AG09319 (cell line): ENCODE data around the gene MRPL28.
"Not testable (repeated sequence)": the region's sequence is repeated elsewhere in the genome, so short reads cannot be mapped to it uniquely, and the experiment has no call there.

Source experiments
- DNase-seq: peaks from one replicate; pipeline ENCODE4 v3.0.0-alpha.2; 2010; ENCODE audit warnings: low read depth; ENCODE audit errors: extremely low read depth
- CTCF ChIP-seq: IDR thresholded peaks from 2 replicates; pipeline ENCODE4 v1.5.1; 2011; ENCODE audit warnings: low read depth, mild to moderate bottlenecking, inconsistent platforms, low read length, moderate library complexity

Gene MRPL28

DNA sequence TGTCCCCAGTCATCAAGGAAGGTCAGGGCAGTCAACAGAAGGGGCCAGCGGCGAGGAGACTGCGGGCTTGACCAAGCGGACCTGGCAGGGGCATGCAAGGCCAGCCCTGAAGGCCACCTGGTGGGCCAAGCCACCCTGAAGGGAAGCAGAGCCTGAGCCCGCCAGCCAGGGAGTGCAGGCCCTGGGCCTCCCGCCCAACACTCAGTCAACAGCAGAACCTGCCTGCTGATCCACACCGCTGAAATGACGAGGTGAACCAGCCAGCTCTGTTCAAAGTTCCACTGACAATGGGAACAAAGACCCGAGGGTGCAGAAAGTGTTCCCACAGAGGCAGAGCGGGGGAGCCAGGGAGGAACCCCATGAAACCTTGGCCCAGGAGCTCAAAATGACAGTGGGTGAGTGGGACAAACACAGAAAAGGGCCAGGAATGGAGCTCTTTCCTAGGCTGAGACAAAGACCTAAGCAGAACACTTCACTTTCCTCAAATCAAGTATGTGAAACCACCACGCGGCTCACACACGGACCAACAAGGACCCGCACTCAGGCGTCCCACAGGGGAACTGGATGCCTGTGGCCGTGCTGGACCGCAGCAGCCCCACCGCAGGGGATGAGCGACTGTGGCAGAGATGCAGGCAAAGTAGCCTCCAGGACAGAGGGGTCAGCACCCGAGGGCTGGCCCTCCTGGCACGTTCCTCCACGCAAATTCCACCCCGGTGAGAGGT, 29.8 kb downstream of the MRPL28 start:
- TF ChIP-seq CTCF = no peak
- DNase-seq = no peak

DNA sequence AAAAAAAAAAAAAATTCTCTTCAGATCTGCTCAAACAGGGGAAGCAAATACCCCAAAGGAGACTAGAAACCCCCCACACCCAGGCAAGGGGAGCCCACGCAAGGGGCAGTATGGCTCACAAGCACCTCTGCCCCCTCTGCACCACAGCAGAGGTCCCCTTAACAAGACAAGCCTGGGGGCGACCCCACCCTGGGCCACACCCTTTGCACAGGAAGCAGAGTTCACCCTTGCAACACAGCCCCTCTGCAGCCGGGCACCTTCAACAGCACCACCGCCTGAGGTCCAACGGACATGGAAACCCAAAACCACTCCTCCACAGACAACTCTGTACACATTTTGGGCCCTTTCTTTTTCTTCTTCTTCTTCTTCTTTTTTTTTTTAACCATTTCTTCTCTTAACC, 30.7 kb downstream of the MRPL28 start:
- DNase-seq = no peak
- no peak for TF ChIP-seq CTCF

- DNase-seq = no peak
- TF ChIP-seq CTCF = no peak
Measured at GRCh38 chr16:337975-338575, 32.3 kb downstream of the MRPL28 start.

DNA sequence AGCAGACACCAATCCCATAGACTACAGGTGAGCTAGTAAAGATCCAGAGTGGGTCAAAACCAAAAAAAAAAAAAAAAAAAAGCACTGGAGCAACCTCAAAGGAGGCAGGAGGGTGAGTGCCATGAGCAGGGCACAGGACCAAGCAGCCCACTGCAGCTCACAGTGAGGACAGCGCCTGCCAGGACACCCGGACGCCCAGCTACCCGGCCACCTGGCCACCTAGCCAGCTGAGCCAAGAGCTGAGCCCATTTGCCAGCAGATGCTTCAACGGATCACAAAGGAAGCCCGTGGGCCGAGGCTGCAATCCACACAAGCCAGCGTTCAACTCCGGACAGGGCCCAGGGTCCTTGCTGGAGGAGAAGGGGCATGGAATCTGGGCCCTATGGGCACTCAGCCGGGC, 32.9 kb downstream of the MRPL28 start:
- no peak for TF ChIP-seq CTCF
- DNase-seq = no peak

GRCh38 chr16:336269-336668, 34.1 kb downstream of the MRPL28 start:
- TF ChIP-seq CTCF = no peak
- no peak for DNase-seq

DNA sequence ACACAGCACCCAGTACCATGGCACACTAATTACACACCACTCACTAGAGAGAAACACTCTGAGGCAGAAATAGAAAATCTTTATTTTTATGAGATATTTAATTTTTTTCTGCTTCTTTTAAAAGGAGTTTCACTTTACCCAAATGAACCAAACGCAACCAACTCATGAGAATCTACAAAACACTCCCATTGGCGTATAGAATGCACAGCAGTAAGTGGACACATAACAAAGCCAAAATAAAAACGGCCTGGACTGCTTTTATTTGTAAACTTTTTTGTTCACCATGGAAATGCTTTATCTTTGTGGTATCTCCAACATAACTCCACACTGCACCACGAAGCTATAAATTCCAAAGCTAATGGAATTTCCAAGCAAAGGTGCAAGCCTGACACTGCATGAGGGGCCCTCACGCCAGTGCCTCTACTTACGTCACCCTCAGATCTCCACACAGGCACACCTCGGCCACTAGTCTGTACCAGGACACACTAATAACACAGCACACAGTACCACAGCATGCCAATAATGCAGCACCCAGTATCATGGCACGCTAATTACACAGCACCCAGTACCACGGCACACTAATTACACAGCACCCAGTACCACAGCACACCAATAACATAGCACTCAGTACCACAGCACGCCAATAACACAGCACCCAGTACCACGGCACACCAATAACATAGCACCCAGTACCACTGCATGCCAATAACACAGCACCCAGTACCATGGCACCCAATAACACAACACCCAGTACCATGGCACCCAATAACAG, 35.3 kb downstream of the MRPL28 start:
- not testable (repeated sequence) for DNase-seq

DNA sequence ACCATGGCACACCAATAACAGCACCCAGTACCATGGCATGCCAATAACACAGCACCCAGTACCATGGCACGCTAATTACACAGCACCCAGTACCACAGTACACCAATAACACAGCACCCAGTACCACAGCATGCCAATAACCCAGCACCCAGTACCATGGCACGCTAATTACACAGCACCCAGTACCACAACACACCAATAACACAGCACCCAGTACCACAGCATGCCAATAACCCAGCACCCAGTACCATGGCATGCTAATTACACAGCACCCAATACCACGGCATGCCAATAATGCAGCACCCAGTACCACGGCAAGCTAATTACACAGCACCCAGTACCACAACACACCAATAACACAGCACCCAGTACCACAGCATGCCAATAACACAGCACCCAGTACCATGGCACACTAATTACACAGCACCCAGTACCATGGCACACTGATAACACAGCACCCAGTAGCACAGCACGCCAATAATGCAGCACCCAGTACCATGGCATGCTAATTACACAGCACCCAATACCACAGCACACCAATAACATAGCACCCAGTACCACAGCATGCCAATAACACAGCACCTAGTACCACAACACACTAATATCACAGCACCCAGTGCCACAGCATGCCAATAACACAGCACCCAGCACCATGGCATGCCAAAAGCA, 36.0 kb downstream of the MRPL28 start:
- DNase-seq = not testable (repeated sequence)

DNA sequence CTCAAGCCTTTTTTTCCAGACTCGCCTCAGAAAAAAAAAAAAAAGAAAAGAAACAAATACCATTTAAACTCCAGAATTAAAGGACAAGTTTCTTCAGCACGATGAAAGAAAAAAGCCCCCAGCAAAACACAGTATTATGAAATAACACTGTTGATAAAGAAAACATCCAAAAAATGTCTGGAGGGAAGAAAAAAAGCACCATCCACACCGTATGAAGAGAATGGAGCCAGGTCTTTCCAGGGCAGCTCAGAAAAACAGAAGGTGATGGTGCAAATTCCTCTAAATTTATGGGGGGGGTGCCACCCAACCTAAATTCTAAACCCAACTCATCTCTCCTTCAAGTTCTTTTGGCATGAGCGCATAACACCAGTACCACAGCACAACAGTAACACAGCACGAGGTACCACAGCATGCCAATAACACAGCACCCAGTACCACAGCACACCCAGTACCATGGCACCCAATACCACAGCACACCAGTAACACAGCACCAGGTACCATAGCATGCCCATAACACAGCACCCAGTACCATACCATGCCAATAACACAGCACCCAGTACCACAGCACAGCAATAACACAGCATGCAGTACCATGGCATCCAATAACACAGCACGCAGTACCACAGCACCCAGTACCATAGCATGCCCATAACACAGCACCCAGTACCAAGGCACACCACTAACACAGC, 36.8 kb downstream of the MRPL28 start:
- no peak for TF ChIP-seq CTCF
- no peak for DNase-seq

DNA sequence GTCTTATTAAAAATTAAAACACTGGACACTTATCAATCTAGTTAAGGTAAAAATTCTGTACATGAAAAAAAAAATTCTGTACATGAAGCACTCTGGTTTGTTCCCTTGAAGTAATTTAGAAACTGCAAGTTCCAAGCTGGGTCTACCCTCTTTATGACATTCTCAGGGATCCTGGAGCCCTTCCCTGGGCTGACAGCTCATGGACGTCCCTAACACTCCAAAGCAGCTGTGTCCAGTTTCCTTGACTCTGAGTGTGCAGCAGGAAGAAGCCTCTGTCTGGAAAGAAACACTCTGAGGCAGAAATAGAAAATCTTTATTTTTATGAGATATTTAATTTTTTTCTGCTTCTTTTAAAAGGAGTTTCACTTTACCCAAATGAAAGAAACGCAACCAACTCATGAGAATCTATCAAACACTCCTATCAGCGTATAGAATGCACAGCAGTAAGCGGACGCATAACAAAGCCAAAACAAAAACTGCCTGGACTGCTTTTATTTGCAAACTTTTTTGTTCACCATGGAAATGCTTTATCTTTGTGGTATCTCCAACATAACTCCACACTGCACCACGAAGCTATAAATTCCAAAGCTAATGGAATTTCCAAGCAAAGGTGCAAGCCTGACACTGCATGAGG, 39.0 kb downstream of the MRPL28 start:
- not testable (repeated sequence) for DNase-seq
